Measurements from ENCODE around the gene GANC.

DNA sequence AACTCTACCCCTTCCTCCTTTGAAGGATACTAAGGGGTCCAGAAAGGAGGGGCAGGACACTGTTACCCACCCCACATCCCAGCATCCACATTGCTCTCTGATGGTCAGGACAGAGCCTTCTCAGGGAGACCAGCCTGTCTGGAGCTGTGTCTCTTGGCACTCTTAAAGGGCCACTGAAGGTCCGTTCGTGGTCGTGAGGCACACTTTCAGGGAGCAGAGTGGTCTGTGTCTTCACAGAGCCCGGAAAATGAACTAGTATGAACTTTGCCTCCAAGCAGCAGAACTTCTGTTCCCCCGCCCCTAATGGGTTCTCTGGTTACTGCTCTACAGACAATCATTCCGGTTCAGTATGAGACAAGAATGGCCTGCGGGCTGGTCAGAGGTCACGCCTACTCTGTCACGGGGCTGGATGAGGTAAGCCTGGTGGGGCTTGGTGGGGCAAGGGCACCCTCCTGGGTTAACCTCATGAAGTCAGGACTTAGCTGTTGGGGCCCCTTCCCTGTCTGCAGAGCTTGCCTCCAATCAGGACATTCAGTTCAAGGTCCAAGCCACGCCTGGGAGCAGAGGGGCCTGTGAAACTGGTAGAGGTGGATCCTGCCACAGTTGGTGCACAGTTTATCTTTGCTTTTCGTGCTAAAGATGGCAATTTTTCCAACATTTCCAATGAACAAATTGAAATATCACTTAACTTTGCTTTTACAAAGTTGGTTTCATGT, 119.5 kb downstream of the GANC start:
- TF ChIP-seq, protein P1, sequence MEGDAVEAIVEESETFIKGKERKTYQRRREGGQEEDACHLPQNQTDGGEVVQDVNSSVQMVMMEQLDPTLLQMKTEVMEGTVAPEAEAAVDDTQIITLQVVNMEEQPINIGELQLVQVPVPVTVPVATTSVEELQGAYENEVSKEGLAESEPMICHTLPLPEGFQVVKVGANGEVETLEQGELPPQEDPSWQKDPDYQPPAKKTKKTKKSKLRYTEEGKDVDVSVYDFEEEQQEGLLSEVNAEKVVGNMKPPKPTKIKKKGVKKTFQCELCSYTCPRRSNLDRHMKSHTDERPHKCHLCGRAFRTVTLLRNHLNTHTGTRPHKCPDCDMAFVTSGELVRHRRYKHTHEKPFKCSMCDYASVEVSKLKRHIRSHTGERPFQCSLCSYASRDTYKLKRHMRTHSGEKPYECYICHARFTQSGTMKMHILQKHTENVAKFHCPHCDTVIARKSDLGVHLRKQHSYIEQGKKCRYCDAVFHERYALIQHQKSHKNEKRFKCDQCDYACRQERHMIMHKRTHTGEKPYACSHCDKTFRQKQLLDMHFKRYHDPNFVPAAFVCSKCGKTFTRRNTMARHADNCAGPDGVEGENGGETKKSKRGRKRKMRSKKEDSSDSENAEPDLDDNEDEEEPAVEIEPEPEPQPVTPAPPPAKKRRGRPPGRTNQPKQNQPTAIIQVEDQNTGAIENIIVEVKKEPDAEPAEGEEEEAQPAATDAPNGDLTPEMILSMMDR (conservative IDR thresholded peaks at IDR 0.05; ENCODE audit: low read depth in 2 of 2): no peak
- no peak for TF ChIP-seq EZH2 (IDR thresholded peaks at IDR 0.05; ENCODE audit: low read depth, unreplicated experiment)
- no peak for TF ChIP-seq POLR2AphosphoS5 (IDR thresholded peaks at IDR 0.05; ENCODE audit: low read depth)
- TF ChIP-seq ZNF462 (CRISPR knock-in tag; IDR thresholded peaks at IDR 0.05): no peak
- no peak for TF ChIP-seq EZH2phosphoT487 (IDR thresholded peaks at IDR 0.05; ENCODE audit: unreplicated experiment)
- no peak for TF ChIP-seq JUNB (IDR thresholded peaks at IDR 0.05; ENCODE audit: unreplicated experiment)

Measured in GM23338 (cell line).